Measurements from ENCODE around the gene RBMS1.

GRCh38 chr2:160538559-160539355, 45.1 kb upstream of the RBMS1 start:
- TF ChIP-seq CTCF (conservative IDR thresholded peaks at IDR 0.05; ENCODE audit: low read length), result no peak
- no peak for TF ChIP-seq EZH2phosphoT487 (IDR thresholded peaks at IDR 0.05; ENCODE audit: borderline replicate concordance)
